MM.1S (cell line): ENCODE measurements around the gene CCR6.

Experiments
- DNase-seq: peaks from one replicate; pipeline ENCODE4 v3.0.0-alpha.2; 2015
- H2AFZ ChIP-seq: fragments of 300-600 bp; sonication (generic); 2 replicates; pipeline ENCODE4 v1.6.0; 2016; ENCODE audit warnings: antibody characterized with exemption, low read length
- H3F3A ChIP-seq: fragments of 300-600 bp; sonication (generic); 2 replicates; pipeline ENCODE4 v1.6.1; 2016; ENCODE audit warnings: mild to moderate bottlenecking, antibody characterized with exemption, low read length, moderate library complexity, mixed read lengths; ENCODE audit not compliant: insufficient read depth
- H3K27ac ChIP-seq: fragments of 300-600 bp; sonication (generic); 2 replicates; pipeline ENCODE4 v1.5.1; 2016; ENCODE audit warnings: mild to moderate bottlenecking, low read length
- H3K27me3 ChIP-seq: fragments of 300-600 bp; sonication (generic); replicated peaks from 2 replicates; pipeline ENCODE4 v1.6.0; 2016; ENCODE audit warnings: low read length; ENCODE audit not compliant: insufficient read depth
- H3K36me3 ChIP-seq: fragments of 300-600 bp; sonication (generic); replicated peaks from 2 replicates; pipeline ENCODE4 v1.6.1; 2016; ENCODE audit warnings: mild to moderate bottlenecking, low read length, mixed read lengths; ENCODE audit not compliant: insufficient read depth
- H3K4me1 ChIP-seq: fragments of 300-600 bp; sonication (generic); 2 replicates; pipeline ENCODE4 v1.6.1; 2016; ENCODE audit warnings: low read length, mixed read lengths
- H3K4me2 ChIP-seq: fragments of 300-600 bp; sonication (generic); 2 replicates; pipeline ENCODE4 v1.6.0; 2016; ENCODE audit warnings: low read depth, low read length
- H3K4me3 ChIP-seq: fragments of 300-600 bp; sonication (generic); 2 replicates; pipeline ENCODE4 v1.5.1; 2016; ENCODE audit warnings: low read length, mixed read lengths
- H3K79me2 ChIP-seq: fragments of 300-600 bp; sonication (generic); 2 replicates; pipeline ENCODE4 v1.6.1; 2016; ENCODE audit warnings: mixed run types, low read length, mixed read lengths
- H3K9ac ChIP-seq: fragments of 300-600 bp; sonication (generic); 2 replicates; pipeline ENCODE4 v1.6.1; 2016; ENCODE audit warnings: low read length, mixed read lengths
- H3K9me2 ChIP-seq: fragments of 300-600 bp; sonication (generic); replicated peaks from 2 replicates; pipeline ENCODE4 v1.6.1; 2016; ENCODE audit warnings: mild to moderate bottlenecking, low read length, mixed read lengths; ENCODE audit not compliant: insufficient read depth
- H3K9me3 ChIP-seq: fragments of 300-600 bp; sonication (generic); replicated peaks from 2 replicates; pipeline ENCODE4 v1.6.1; 2016; ENCODE audit warnings: mild to moderate bottlenecking, low read length, mixed read lengths; ENCODE audit not compliant: insufficient read depth
- H4K20me1 ChIP-seq: fragments of 300-600 bp; sonication (generic); 2 replicates; pipeline ENCODE4 v1.6.1; 2016; ENCODE audit warnings: mild to moderate bottlenecking, low read length, moderate library complexity, mixed read lengths; ENCODE audit not compliant: insufficient read depth
- EZH2 ChIP-seq: fragments of 300-600 bp; sonication (generic); optimal IDR thresholded peaks from 2 replicates; pipeline ENCODE3; 2017; ENCODE audit warnings: low read depth, mild to moderate bottlenecking, antibody characterized with exemption, low read length, mixed read lengths
- EZH2phosphoT487 ChIP-seq: fragments of 300-600 bp; sonication (generic); IDR thresholded peaks from 2 replicates; pipeline ENCODE4 v1.6.1; 2018; ENCODE audit warnings: antibody characterized with exemption, low read length
- TF ChIP-seq, protein P1 (sequence below): fragments of 300-600 bp; sonication (generic); IDR thresholded peaks from 2 replicates; pipeline ENCODE4 v1.5.1; 2016; ENCODE audit warnings: antibody characterized with exemption, low read length, mixed read lengths

The CCR6 gene

DNA sequence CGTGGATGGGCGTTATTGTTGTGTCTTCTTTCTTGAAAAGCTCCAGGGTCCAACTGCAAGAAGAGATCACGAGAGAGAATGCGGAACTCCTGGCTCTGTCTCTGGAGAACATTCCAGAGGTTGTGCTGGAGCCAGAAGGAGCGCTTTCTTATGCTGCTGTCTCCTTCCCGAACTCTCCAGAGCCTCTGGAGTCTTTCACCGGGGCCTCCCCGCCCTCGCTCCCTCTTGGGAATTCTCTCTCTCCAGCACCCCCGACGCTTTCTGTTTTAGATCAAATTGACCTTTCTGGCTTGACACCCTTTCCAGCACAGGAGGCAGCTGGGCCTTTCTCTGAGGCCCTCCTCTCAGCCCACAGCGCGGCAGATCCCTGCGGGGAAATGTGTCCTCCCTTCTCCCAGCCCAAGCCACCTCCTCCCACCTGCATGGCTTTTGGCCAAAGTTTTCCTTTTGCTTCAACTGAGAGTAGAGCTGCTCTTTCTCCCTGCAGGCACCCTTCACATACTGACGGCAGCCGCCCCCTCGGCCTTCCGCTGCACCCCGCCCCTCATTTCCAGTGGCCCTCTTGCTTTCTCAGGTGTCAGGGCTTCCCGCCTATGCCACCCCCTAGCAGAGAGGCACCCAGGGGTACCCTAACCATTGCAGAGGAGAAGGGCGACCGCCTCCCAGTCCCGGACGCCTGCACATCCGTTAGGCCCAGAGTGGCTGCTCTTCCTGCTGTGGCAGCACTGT lies 6.6 kb upstream of the CCR6 start:
- H3K36me3 ChIP-seq, result no peaks in the 10 kb centered on the region
- no peak overlapping the region for H2AFZ ChIP-seq
- H3K9me3 ChIP-seq, result no peaks in the 10 kb centered on the region
- peaks cover 25% of the 10 kb centered on the region; the same call in 1 of the 2 replicates for H3K4me1 ChIP-seq
- no peak overlapping the region for H3K27ac ChIP-seq
- no peaks in the 10 kb centered on the region for H3K79me2 ChIP-seq
- no peak for DNase-seq
- H3K9ac ChIP-seq, result no peak overlapping the region
- no peak overlapping the region for H3K4me3 ChIP-seq
- H4K20me1 ChIP-seq, result no peaks in the 10 kb centered on the region
- no peaks in the 10 kb centered on the region for H3K27me3 ChIP-seq
- no peak overlapping the region for H3K4me2 ChIP-seq
- no peaks in the 10 kb centered on the region for H3F3A ChIP-seq
- no peaks in the 10 kb centered on the region for H3K9me2 ChIP-seq
- TF ChIP-seq EZH2phosphoT487, result no peak
- TF ChIP-seq, protein P1, sequence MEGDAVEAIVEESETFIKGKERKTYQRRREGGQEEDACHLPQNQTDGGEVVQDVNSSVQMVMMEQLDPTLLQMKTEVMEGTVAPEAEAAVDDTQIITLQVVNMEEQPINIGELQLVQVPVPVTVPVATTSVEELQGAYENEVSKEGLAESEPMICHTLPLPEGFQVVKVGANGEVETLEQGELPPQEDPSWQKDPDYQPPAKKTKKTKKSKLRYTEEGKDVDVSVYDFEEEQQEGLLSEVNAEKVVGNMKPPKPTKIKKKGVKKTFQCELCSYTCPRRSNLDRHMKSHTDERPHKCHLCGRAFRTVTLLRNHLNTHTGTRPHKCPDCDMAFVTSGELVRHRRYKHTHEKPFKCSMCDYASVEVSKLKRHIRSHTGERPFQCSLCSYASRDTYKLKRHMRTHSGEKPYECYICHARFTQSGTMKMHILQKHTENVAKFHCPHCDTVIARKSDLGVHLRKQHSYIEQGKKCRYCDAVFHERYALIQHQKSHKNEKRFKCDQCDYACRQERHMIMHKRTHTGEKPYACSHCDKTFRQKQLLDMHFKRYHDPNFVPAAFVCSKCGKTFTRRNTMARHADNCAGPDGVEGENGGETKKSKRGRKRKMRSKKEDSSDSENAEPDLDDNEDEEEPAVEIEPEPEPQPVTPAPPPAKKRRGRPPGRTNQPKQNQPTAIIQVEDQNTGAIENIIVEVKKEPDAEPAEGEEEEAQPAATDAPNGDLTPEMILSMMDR, result no peak
- TF ChIP-seq EZH2, result no peak

DNA sequence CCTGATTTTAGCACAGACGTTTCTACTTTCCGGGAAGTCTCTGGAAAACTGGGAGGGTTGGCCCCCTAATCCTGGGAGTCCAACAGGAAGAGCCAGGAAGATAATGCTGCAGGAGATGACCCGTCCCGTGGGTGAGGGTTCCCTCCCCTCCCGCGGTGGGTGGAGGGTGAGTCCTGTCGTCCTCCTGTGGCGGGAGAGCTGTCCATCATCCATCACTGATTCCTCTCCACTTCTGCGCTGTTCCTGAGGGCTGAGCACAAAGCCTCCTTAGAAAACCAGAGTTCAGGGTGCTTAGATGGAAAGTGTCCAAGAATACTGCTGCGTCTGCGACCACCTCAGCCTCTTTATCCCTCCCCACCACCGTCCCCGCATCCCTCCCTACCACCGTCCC lies 6.1 kb upstream of the CCR6 start:
- no peak for DNase-seq
- Histone ChIP-seq H3F3A (no peaks in the 10 kb centered on the region), H3K36me3 (no peaks in the 10 kb centered on the region), H4K20me1 (no peaks in the 10 kb centered on the region), H2AFZ (no peak overlapping the region), H3K4me3 (no peak overlapping the region), H3K9ac (no peak overlapping the region), H3K79me2 (no peaks in the 10 kb centered on the region), H3K27ac (no peak overlapping the region), H3K27me3 (no peaks in the 10 kb centered on the region), H3K9me3 (no peaks in the 10 kb centered on the region), H3K4me1 (peaks cover 25% of the 10 kb centered on the region; the same call in 1 of the 2 replicates), H3K9me2 (no peaks in the 10 kb centered on the region), H3K4me2 (no peak overlapping the region)
- TF ChIP-seq EZH2, result no peak
- no peak for TF ChIP-seq EZH2phosphoT487
- TF ChIP-seq, protein P1, result no peak

DNA sequence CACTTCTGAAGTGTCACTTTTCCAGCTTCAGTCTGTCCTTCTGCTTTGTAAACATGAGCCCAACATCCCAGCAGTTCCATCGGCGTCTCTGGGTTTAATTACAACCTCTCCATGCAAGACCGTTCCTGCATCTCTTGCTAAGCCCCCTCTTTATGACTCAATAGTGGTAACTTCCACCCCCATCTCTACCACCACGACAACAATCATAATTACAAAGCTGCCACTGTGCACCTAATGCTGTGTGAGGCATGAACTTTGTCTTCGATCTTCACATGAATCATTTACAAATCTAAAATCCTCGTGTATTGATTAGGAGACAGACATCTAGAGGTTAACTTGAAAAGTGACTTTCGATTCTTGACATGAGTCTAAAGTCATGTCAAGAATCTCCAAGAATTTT lies 4.9 kb upstream of the CCR6 start:
- no peaks in the 10 kb centered on the region for H3K9me3 ChIP-seq
- H3K4me1 ChIP-seq, result peaks cover 19% of the 10 kb centered on the region; the same call in 1 of the 2 replicates
- H2AFZ ChIP-seq, result no peak overlapping the region
- no peaks in the 10 kb centered on the region for H3F3A ChIP-seq
- no peak overlapping the region for H3K27ac ChIP-seq
- H3K79me2 ChIP-seq, result no peaks in the 10 kb centered on the region
- TF ChIP-seq EZH2phosphoT487 (no peak), EZH2 (no peak)
- TF ChIP-seq, protein P1, result no peak
- no peak for DNase-seq
- no peaks in the 10 kb centered on the region for H4K20me1 ChIP-seq
- no peak overlapping the region for H3K4me3 ChIP-seq
- no peaks in the 10 kb centered on the region for H3K9me2 ChIP-seq
- H3K36me3 ChIP-seq, result no peaks in the 10 kb centered on the region
- H3K9ac ChIP-seq, result no peak overlapping the region
- H3K27me3 ChIP-seq, result no peaks in the 10 kb centered on the region
- H3K4me2 ChIP-seq, result no peak overlapping the region
